Body of pancreas (tissue), 4 donors: ENCODE data around the gene FAM163A. TPM values are rescaled to one million over a fixed set of nuclear protein-coding genes. Genes with fewer than 3 reads are reported as not detected.
"Not testable (repeated sequence)": the region's sequence is repeated elsewhere in the genome, so short reads cannot be mapped to it uniquely, and the experiment has no call there.

Experiments
- ATAC-seq: fragments of 150-250 bp; one replicate; pipeline ENCODE4 v1.9.1; 2016
- DNase-seq, 4 donors: peaks; one replicate each; pipeline ENCODE4 v3.0.0-alpha.2; 2019
- H3K27ac ChIP-seq, 4 donors: fragments of 200-600 bp; sonication (generic); 1 replicate in 3 of 4; 2 replicates in 1 of 4; pipeline versions ENCODE4 v1.5.1 to v1.6.1; 2016 to 2019; ENCODE audit warnings: mild to moderate bottlenecking in 1 of 4, mixed read lengths in 1 of 4, moderate library complexity in 1 of 4
- H3K27me3 ChIP-seq, 2 donors: fragments of 200-600 bp; sonication (generic); one replicate each; pipeline ENCODE4 v1.6.0; 2016; ENCODE audit warnings: mild to moderate bottlenecking in 1 of 2
- H3K36me3 ChIP-seq, 2 donors: fragments of 200-600 bp; sonication (generic); replicated peaks in 1 of 2; 2 replicates each; pipeline ENCODE4 v1.5.1; 2016; ENCODE audit warnings: low read depth in 2 of 2; ENCODE audit not compliant: insufficient read depth in 1 of 2
- H3K4me1 ChIP-seq: fragments of 200-600 bp; sonication (generic); one replicate; pipeline ENCODE4 v1.6.0; 2016
- H3K4me3 ChIP-seq, 2 donors: fragments of 200-600 bp; sonication (generic); 1 replicate in 1 of 2; 2 replicates in 1 of 2; pipeline ENCODE4 v1.5.1; 2016 to 2019
- H3K9me3 ChIP-seq, 3 donors: fragments of 200-600 bp; sonication (generic); 1 replicate in 2 of 3; 2 replicates in 1 of 3; pipeline ENCODE4 v1.5.1; 2016
- POLR2A ChIP-seq, 3 donors: fragments of 450-650 bp; IDR thresholded peaks; one replicate each; pipeline ENCODE4 v1.6.1; 2016; ENCODE audit warnings: antibody characterized with exemption in 3 of 3, mild to moderate bottlenecking in 2 of 3
- WGBS, 2 donors: methylation state at CpG; one replicate each; pipeline ENCODE4 v1.1.5; 2017; 5-methylcytosine and 5-hydroxymethylcytosine counted together
- intact Hi-C: fragments of 100-400 bp; cut with DNase I; formaldehyde crosslinking; loops from one replicate; pipeline ENCODE4 v1.15.1; 2023
- total RNA-seq, 2 donors: library from RNA; depleted of rRNA; stranded (reverse); fragments of >200 nt; gene quantifications; one replicate each; pipeline ENCODE4 v1.1.0, GENCODE V29; 2016
- TF ChIP-seq, protein P1 (sequence below), 7 experiments: fragments of 450-650 bp in 4 of 7; fragments of 200-600 bp in 3 of 7; sonication (generic) in 3 of 7; IDR thresholded peaks; one replicate each; pipeline ENCODE4 v1.5.1; 2016 to 2019; ENCODE audit warnings: antibody characterized with exemption in 7 of 7

Gene FAM163A
- total RNA-seq, 2 donors from 2014 or later = 0.26 TPM; not detected in 1

GRCh38 chr1:179803918-179804317, 60.8 kb downstream of the FAM163A start:
- intact Hi-C loops = no loop called here
- 60 to 89% methylated on average over 1 of the region's 1 CpG for WGBS, 2 donors
- TF ChIP-seq, protein P1, sequence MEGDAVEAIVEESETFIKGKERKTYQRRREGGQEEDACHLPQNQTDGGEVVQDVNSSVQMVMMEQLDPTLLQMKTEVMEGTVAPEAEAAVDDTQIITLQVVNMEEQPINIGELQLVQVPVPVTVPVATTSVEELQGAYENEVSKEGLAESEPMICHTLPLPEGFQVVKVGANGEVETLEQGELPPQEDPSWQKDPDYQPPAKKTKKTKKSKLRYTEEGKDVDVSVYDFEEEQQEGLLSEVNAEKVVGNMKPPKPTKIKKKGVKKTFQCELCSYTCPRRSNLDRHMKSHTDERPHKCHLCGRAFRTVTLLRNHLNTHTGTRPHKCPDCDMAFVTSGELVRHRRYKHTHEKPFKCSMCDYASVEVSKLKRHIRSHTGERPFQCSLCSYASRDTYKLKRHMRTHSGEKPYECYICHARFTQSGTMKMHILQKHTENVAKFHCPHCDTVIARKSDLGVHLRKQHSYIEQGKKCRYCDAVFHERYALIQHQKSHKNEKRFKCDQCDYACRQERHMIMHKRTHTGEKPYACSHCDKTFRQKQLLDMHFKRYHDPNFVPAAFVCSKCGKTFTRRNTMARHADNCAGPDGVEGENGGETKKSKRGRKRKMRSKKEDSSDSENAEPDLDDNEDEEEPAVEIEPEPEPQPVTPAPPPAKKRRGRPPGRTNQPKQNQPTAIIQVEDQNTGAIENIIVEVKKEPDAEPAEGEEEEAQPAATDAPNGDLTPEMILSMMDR (IDR thresholded peaks at IDR 0.05) = no peak
- TF ChIP-seq POLR2A (IDR thresholded peaks at IDR 0.05) = no peak

GRCh38 chr1:179804417-179804816, 61.3 kb downstream of the FAM163A start:
- H3K27ac ChIP-seq, H3K9me3 ChIP-seq, DNase-seq, H3K4me1 ChIP-seq, H3K36me3 ChIP-seq, H3K4me3 ChIP-seq, intact Hi-C loops, ATAC-seq, H3K27me3 ChIP-seq: not testable (repeated sequence)
- 95 to 100% methylated on average over 2 of the region's 2 CpGs for WGBS, 2 donors

More at GRCh38 chr1:179803918-179804317, 60.8 kb downstream of the FAM163A start:
- DNase-seq = no peak
- no peaks in the 10 kb centered on the region for H3K27me3 ChIP-seq
- no peaks in the 10 kb centered on the region for H3K36me3 ChIP-seq
- ATAC-seq = no peak
- H3K4me1 ChIP-seq = no peaks in the 10 kb centered on the region
- H3K4me3 ChIP-seq = no peak overlapping the region
- H3K27ac ChIP-seq = no peak overlapping the region
- no peaks in the 10 kb centered on the region for H3K9me3 ChIP-seq

- Histone ChIP-seq H3K36me3 (no peaks in the 10 kb centered on the region), H3K9me3 (no peaks in the 10 kb centered on the region), H3K27ac (no peak overlapping the region), H3K4me1 (no peaks in the 10 kb centered on the region), H3K27me3 (no peaks in the 10 kb centered on the region), H3K4me3 (no peak overlapping the region)
- no peak for TF ChIP-seq POLR2A (IDR thresholded peaks at IDR 0.05)
- TF ChIP-seq, protein P1 (IDR thresholded peaks at IDR 0.05) = no peak
- intact Hi-C loops = no loop called here
- DNase-seq (no peak), ATAC-seq (no peak)
- 81 to 90% methylated on average over 19 of the region's 19 CpGs for WGBS, 2 donors
Observed at GRCh38 chr1:179805291-179806195, 62.5 kb downstream of the FAM163A start.

- ATAC-seq = no peak
- 78 to 89% methylated on average over 4 of the region's 4 CpGs for WGBS, 2 donors
- DNase-seq = no peak
- Histone ChIP-seq H3K4me1 (no peaks in the 10 kb centered on the region), H3K9me3 (no peaks in the 10 kb centered on the region), H3K4me3 (no peak overlapping the region), H3K36me3 (no peaks in the 10 kb centered on the region), H3K27me3 (no peaks in the 10 kb centered on the region), H3K27ac (no peak overlapping the region)
- TF ChIP-seq, protein P1 (IDR thresholded peaks at IDR 0.05) = no peak
- no peak for TF ChIP-seq POLR2A (IDR thresholded peaks at IDR 0.05)
- intact Hi-C loops = no loop called here
Observed at GRCh38 chr1:179806333-179806732, 63.2 kb downstream of the FAM163A start.

DNA sequence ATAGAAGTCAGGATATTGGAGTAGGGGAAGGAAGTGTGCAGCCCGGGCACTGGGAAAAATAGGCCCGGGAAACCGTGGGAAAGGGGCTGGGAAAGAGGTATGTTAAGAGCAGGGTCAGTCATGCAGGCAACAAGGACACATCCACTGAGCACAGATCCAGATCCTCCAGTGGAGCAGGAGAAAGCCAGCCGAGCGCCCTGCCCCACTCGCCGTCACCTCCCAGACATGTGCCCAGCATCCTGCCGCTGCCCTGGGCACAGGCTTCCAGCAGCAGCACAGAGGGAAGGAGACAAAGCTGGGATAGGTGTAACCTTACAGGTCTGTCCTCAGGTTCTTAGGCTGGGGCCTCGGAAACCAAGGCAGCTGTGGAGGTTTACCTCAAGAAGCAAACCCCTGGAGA, 64.2 kb downstream of the FAM163A start:
- H3K27ac ChIP-seq = no peak overlapping the region
- WGBS, 2 donors = 86 to 88% methylated on average over 8 to 9 of the region's 9 CpGs
- intact Hi-C loops = no loop called here
- ATAC-seq (no peak), DNase-seq (no peak)
- H3K4me1 ChIP-seq = no peaks in the 10 kb centered on the region
- no peak for TF ChIP-seq POLR2A (IDR thresholded peaks at IDR 0.05)
- TF ChIP-seq, protein P1 (IDR thresholded peaks at IDR 0.05) = no peak
- no peak overlapping the region for H3K4me3 ChIP-seq
- no peaks in the 10 kb centered on the region for H3K36me3 ChIP-seq
- H3K9me3 ChIP-seq = no peaks in the 10 kb centered on the region
- H3K27me3 ChIP-seq = no peaks in the 10 kb centered on the region
